Naive thymus-derived CD8-positive, alpha-beta T cell (primary cell): ENCODE results near the gene CTSF. TPM values are rescaled to one million over a fixed set of nuclear protein-coding genes. Genes with fewer than 3 reads are reported as not detected.
"Not testable (repeated sequence)": the region's sequence is repeated elsewhere in the genome, so short reads cannot be mapped to it uniquely, and the experiment has no call there.

Experiments
- ATAC-seq, 2 donors: fragments of 150-1000 bp; cut with Tn5 transposase in 1 of 2; sonication (Bioruptor Pico), chemical (Tn5 transposase) in 1 of 2; 1 replicate in 1 of 2; 2 replicates in 1 of 2; pipeline ENCODE4 v1.10.0; 2021; ENCODE audit warnings: mild to moderate bottlenecking in 2 of 2, moderate library complexity in 2 of 2
- POLR2A ChIA-PET: fragments of 350-600 bp; sonication (Branson Sonifier 250); formaldehyde crosslinking; loops from one replicate; lab custom pipeline; 2021; ENCODE audit warnings: antibody characterized with exemption; lab: Charles Lee
- DNase-seq, 10 donors: peaks; one replicate each; pipeline versions ENCODE4 v3.0.0 to v3.0.0-alpha.2; 2020 to 2022
- H3K27ac Mint-ChIP-seq, 10 donors: one replicate each; pipeline ENCODE4 v1.8.0; 2020 to 2022; ENCODE audit warnings: mild to moderate bottlenecking in 10 of 10, mixed read lengths in 10 of 10, moderate library complexity in 4 of 10, inconsistent platforms in 1 of 10
- H3K27me3 Mint-ChIP-seq, 5 donors: one replicate each; pipeline ENCODE4 v1.8.0; 2021 to 2022; ENCODE audit warnings: mixed read lengths in 5 of 5
- H3K36me3 Mint-ChIP-seq, 3 donors: one replicate each; pipeline ENCODE4 v1.8.0; 2020 to 2022; ENCODE audit warnings: mixed read lengths in 3 of 3, mild to moderate bottlenecking in 2 of 3, inconsistent platforms in 1 of 3
- H3K4me1 Mint-ChIP-seq, 4 donors: one replicate each; pipeline ENCODE4 v1.8.0; 2021 to 2022; ENCODE audit warnings: mixed read lengths in 4 of 4
- H3K4me3 Mint-ChIP-seq, 10 donors: one replicate each; pipeline ENCODE4 v1.8.0; 2020 to 2022; ENCODE audit warnings: mild to moderate bottlenecking in 10 of 10, mixed read lengths in 10 of 10, moderate library complexity in 6 of 10, inconsistent platforms in 1 of 10
- H3K9me3 Mint-ChIP-seq, 9 donors: one replicate each; pipeline ENCODE4 v1.8.0; 2020 to 2022; ENCODE audit warnings: mixed read lengths in 9 of 9, mild to moderate bottlenecking in 3 of 9, inconsistent platforms in 1 of 9, moderate library complexity in 1 of 9
- polyA plus RNA-seq, 3 donors: library from polyadenylated mRNA; unstranded; fragments of 300-500 nt; fragmentation: Illumina TruSeq; gene quantifications; one replicate each; pipeline ENCODE4 v1.2.3, GENCODE V29; 2021
- total RNA-seq, 8 experiments: library from RNA in 2 of 8; stranded (reverse) in 2 of 8; gene quantifications; one replicate each; pipeline ENCODE4 v1.2.3 and lab custom pipeline; 2021 to 2026

CTSF gene
- total and polyA plus RNA-seq, 5 experiments from 2014 or later = 25.1 to 58.4 (median 40.9) TPM

GRCh38 chr11:66603072-66603471, 34.7 kb upstream of the CTSF start:
- peaks cover 0 to 57% (median 0%) of the 10 kb centered on the region in 3 donors for H3K36me3 Mint-ChIP-seq
- no peak overlapping the region for H3K27ac Mint-ChIP-seq
- DNase-seq = no peak
- peaks cover 0 to 14% (median 2%) of the 10 kb centered on the region in 4 donors for H3K4me1 Mint-ChIP-seq
- POLR2A ChIA-PET = interaction anchor here (2.4 kb wide), 1 partner anchor 13 kb away, joined by 11 read pairs; the partner anchor contains the start of gene RBM14
- no peaks in the 10 kb centered on the region for H3K9me3 Mint-ChIP-seq
- no peak overlapping the region for H3K4me3 Mint-ChIP-seq
- no peaks in the 10 kb centered on the region for H3K27me3 Mint-ChIP-seq
- no peak for ATAC-seq

- POLR2A ChIA-PET = no interaction called here
- Mint-ChIP-seq H3K4me3 (no peak overlapping the region), H3K36me3 (peaks cover 0 to 45% (median 0%) of the 10 kb centered on the region in 3 donors), H3K4me1 (peaks cover 3 to 15% (median 8%) of the 10 kb centered on the region in 4 donors), H3K27ac (peak overlapping the region in 2 of 10 donors; percentile 27 to 44), H3K9me3 (no peaks in the 10 kb centered on the region), H3K27me3 (no peaks in the 10 kb centered on the region)
- no peak for ATAC-seq
- no peak for DNase-seq
These were observed 32.3 kb upstream of the CTSF start for GRCh38 chr11:66600631-66601233.

GRCh38 chr11:66600219-66600618, 31.8 kb upstream of the CTSF start:
- DNase-seq = no peak
- no peak for ATAC-seq
- Mint-ChIP-seq H3K27ac (peak overlapping the region in 2 of 10 donors; percentile 27 to 44), H3K4me3 (no peak overlapping the region), H3K9me3 (no peaks in the 10 kb centered on the region), H3K27me3 (no peaks in the 10 kb centered on the region), H3K36me3 (peaks cover 0 to 40% (median 0%) of the 10 kb centered on the region in 3 donors), H3K4me1 (peaks cover 6 to 20% (median 13%) of the 10 kb centered on the region in 4 donors)
- POLR2A ChIA-PET = interaction anchor here (1.6 kb wide), 1 partner anchor 8 kb away, joined by 5 read pairs; no protein-coding TSS in a partner anchor

GRCh38 chr11:66598993-66599392, 30.6 kb upstream of the CTSF start:
- Mint-ChIP-seq H3K36me3 (peaks cover 0 to 29% (median 0%) of the 10 kb centered on the region in 3 donors), H3K4me3 (no peak overlapping the region), H3K27ac (no peak overlapping the region), H3K4me1 (peaks cover 11 to 30% (median 22%) of the 10 kb centered on the region in 4 donors), H3K27me3 (no peaks in the 10 kb centered on the region), H3K9me3 (no peaks in the 10 kb centered on the region)
- DNase-seq (no peak), ATAC-seq (no peak)
- POLR2A ChIA-PET = interaction anchor here (1.6 kb wide), 1 partner anchor 9 kb away, joined by 5 read pairs; no protein-coding TSS in a partner anchor

GRCh38 chr11:66595245-66595904, 27.0 kb upstream of the CTSF start:
- Mint-ChIP-seq H3K36me3 (peaks cover 0 to 4% (median 0%) of the 10 kb centered on the region in 3 donors), H3K4me1 (peaks cover 19 to 47% (median 39%) of the 10 kb centered on the region in 4 donors), H3K9me3 (no peaks in the 10 kb centered on the region), H3K27ac (peak overlapping the region; percentile 63 to 95 (median 86)), H3K4me3 (peak overlapping the region; percentile 41 to 88 (median 76)), H3K27me3 (no peaks in the 10 kb centered on the region)
- DNase-seq (peak in 2 of 10 donors; percentile 14 to 22), ATAC-seq (no peak)
- POLR2A ChIA-PET = interaction anchor here (0.7 to 8.2 kb wide), 6 partner anchors 23 to 157 kb away, joined by 3 to 72 read pairs (median 10); partner anchors contain the start of genes CTSF, MRPL11, RBM14 and RBM4

- H3K36me3 Mint-ChIP-seq = no peaks in the 10 kb centered on the region
- peaks cover 19 to 47% (median 37%) of the 10 kb centered on the region in 4 donors for H3K4me1 Mint-ChIP-seq
- H3K27me3 Mint-ChIP-seq = no peaks in the 10 kb centered on the region
- peak overlapping the region; percentile 94 to 100 (median 100) for H3K27ac Mint-ChIP-seq
- DNase-seq (no peak), ATAC-seq (no peak)
- POLR2A ChIA-PET = interaction anchor here (0.5 to 8.2 kb wide), 8 partner anchors 24 to 247 kb away, joined by 3 to 72 read pairs (median 10); partner anchors contain the start of genes CTSF, RBM14, RBM4 and RBM4B
- H3K4me3 Mint-ChIP-seq = peak overlapping the region; percentile 88 to 100 (median 100)
- no peaks in the 10 kb centered on the region for H3K9me3 Mint-ChIP-seq
These were observed 25.2 kb upstream of the CTSF start for GRCh38 chr11:66593650-66594049.

DNA sequence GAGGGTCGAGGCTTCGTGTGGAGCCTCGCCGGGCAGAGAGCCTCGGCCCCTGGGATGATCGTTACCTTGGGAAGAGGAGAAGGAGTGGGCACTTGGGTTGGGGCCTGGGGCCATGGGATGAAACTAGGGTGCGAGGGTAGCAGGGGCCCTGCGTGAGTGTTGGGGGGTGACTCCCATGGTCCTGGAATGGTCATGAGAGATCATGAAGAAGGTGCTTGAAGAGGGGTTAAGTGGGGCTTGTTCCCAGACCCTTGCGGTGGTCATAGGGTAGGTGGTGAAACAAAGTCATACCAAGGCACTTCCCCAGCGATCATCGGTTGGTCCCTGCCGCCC, 24.9 kb upstream of the CTSF start:
- Mint-ChIP-seq H3K27me3 (no peaks in the 10 kb centered on the region), H3K36me3 (no peaks in the 10 kb centered on the region), H3K4me3 (peak overlapping the region; percentile 88 to 100 (median 100)), H3K4me1 (peaks cover 19 to 46% (median 37%) of the 10 kb centered on the region in 4 donors), H3K27ac (peak overlapping the region; percentile 94 to 100 (median 100)), H3K9me3 (no peaks in the 10 kb centered on the region)
- no peak for ATAC-seq
- POLR2A ChIA-PET = interaction anchor here (0.6 to 8.2 kb wide), 6 partner anchors 25 to 247 kb away, joined by 3 to 72 read pairs (median 14); partner anchors contain the start of genes CTSF, RBM14, RBM4 and RBM4B
- no peak for DNase-seq

DNA sequence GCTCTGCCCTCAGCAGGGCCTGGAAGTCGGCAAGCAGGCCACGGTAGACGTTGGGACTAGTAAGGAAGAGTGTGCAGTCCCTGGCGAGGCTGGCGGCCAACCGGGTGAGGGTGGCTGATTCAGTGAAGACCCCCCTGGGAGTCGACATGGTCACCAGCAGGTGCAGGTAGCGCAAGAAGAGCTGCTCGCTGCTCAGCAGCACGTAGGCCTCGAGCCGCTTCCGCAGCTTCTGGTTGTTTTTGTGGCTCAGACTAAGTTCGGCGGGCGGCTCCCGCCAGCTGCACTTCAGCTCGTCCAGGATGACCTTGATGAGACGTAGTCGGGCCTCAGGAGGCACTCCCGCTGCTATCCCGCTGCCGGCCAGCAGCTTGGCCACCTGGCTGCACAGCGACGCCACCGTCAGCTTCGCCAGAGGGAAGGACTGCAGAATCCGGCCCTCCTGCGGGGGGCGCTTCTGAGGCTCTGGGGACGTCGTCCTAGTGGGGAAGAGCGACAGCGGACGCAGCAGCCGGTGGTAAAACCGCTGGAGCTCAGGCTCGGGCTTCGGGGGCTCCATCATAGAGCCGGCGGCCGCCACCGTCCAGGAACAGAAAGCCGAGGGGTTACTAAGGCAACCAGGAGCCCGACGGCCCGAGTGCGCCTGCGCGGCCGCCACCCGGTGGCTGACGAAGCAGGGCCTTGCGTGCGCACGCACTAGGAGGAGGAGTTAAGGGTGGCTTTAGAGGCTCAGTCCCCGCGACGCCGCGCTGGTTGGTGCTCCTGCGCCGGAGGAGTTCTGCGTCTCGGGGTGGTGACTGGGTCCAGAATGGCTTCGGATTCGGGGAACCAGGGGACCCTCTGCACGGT, 24.3 kb upstream of the CTSF start, which contains the start of the genes CCDC87 and CCS:
TSS of gene CCDC87 (minus strand) at position 607 of the 846 bp plus-strand sequence. CDS start at position 559, 48 bp downstream.
TSS of gene CCS (plus strand) at position 729 of the 846 bp plus-strand sequence. CDS start at position 806, 77 bp downstream.
- DNase-seq (peak; percentile 94 to 100 (median 98)), ATAC-seq (peak; percentile 94 to 96)
- Mint-ChIP-seq H3K36me3 (no peaks in the 10 kb centered on the region), H3K27ac (peak within 1 kb of the TSS; percentile 94 to 100 (median 100)), H3K9me3 (no peaks in the 10 kb centered on the region), H3K4me3 (peak within 1 kb of the TSS; percentile 88 to 100 (median 100)), H3K27me3 (no peaks in the 10 kb centered on the region), H3K4me1 (peaks cover 19 to 46% (median 37%) of the 10 kb centered on the region in 4 donors)
- POLR2A ChIA-PET = interaction anchor here (0.8 to 8.2 kb wide), 5 partner anchors 25 to 85 kb away, joined by 3 to 72 read pairs (median 18); partner anchors contain the start of genes RBM14, RBM4, RBM4B and ZDHHC24

DNA sequence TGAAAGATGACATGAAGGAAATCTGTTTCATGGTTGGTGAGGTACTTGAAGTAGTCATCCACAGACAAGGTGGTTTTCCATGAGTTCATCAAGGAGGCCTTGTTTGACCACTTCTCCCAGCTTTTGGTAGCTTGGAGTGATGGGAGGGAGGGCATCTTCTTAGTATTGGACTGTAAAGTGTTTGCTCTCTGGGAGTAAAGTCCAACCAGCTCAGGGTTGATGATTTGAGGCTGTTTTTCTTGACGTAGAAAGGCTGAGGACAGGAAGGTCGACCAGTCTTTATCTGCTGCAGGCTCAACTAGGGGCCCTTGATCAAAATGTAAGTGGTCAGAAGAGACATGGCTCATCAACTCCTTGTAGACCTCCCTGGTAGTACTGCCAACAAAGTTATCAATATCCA, 22.8 kb upstream of the CTSF start:
- Mint-ChIP-seq H3K4me3 (peak overlapping the region in 3 of 10 donors; percentile 14 to 88 (median 26)), H3K36me3 (no peaks in the 10 kb centered on the region), H3K27me3 (peaks cover 0 to 2% (median 0%) of the 10 kb centered on the region in 5 donors), H3K9me3 (no peaks in the 10 kb centered on the region), H3K4me1 (peaks cover 19 to 40% (median 37%) of the 10 kb centered on the region in 4 donors), H3K27ac (peak overlapping the region in 5 of 10 donors; percentile 19 to 100 (median 56))
- DNase-seq (no peak), ATAC-seq (no peak)
- POLR2A ChIA-PET = interaction anchor here (0.8 to 8.2 kb wide), 4 partner anchors 27 to 87 kb away, joined by 3 to 72 read pairs (median 35); partner anchors contain the start of genes RBM14, RBM4 and RBM4B

DNA sequence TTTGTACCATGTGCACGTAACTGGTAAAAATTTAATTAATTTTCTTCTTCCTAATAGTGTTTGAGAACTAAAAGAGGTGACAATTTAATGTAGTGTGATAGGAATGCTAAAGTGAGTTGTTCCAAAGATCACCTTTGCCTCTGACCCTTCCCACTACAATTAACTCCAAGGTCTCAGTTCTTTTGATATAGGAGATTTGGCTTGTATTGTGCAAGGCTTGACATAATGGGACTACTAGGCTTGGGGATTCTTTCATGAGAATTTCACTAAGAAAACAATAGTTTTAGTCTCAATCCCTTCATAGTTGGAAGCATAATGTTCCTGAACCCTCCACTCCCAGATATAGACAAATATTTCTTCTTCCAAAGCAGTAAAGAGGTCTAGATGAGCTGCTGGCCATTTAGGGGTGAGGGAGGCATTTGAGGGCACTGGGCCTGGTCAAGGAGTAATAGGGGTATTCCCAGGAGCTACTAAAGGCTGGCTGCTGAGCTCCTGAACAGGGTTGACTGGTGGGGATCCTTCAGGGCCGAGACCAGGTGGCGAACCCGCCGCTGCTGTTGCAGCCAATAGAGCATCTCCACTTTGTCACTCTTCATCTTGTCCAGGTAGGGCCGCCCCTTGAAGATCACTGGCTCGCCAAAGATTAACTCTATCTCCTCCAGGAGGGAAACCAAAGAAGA, 21.7 kb upstream of the CTSF start:
- Mint-ChIP-seq H3K4me1 (peaks cover 14 to 29% (median 27%) of the 10 kb centered on the region in 4 donors), H3K4me3 (peak overlapping the region in 3 of 10 donors; percentile 10 to 22 (median 18)), H3K36me3 (no peaks in the 10 kb centered on the region), H3K27ac (peak overlapping the region in 1 of 10 donors; percentile 51), H3K27me3 (peaks cover 0 to 2% (median 0%) of the 10 kb centered on the region in 5 donors), H3K9me3 (no peaks in the 10 kb centered on the region)
- no peak for ATAC-seq
- POLR2A ChIA-PET = interaction anchor here (0.7 to 8.2 kb wide), 3 partner anchors 28 to 88 kb away, joined by 3 to 72 read pairs (median 4); partner anchors contain the start of genes ACTN3, RBM14, RBM4B and ZDHHC24
- DNase-seq = no peak

DNA sequence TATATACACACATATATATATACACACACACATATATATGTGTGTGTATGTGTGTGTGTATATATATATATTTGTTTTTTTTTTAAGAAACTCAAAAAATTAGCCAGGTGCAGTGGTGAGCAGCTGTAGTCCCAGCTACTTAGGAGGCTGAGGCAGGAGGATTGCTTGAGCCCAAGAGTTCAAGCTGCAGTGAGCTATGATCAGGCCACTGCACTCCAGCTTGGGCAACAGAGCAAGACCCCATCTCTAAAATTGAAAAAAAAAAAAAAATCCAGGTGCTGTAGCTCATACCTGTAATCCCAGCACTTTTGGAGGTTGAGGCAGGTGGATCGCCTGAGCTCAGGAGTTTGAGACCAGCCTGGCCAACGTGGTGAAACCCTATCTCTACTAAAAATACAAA, 20.9 kb upstream of the CTSF start:
- H3K4me3 Mint-ChIP-seq, H3K36me3 Mint-ChIP-seq, H3K27ac Mint-ChIP-seq, ATAC-seq, H3K9me3 Mint-ChIP-seq, H3K27me3 Mint-ChIP-seq, DNase-seq: not testable (repeated sequence)
- POLR2A ChIA-PET = interaction anchor here (8.2 kb wide), 1 partner anchor 29 kb away, joined by 72 read pairs; the partner anchor contains the start of gene RBM14
- H3K4me1 Mint-ChIP-seq = peaks cover 10 to 21% (median 19%) of the 10 kb centered on the region in 4 donors
